Left lung (tissue), 10 donors: ENCODE measurements around the gene NMRAL1. TPM values are rescaled to one million over a fixed set of nuclear protein-coding genes. Genes with fewer than 3 reads are reported as not detected.
A peak's percentile ranks its signal among the peaks of the same experiment; 100 is the strongest.

Source experiments
- ATAC-seq: fragments of 200-7000 bp; cut with Tn5 transposase; one replicate; pipeline ENCODE4 v1.9.1; 2020; ENCODE audit warnings: moderate library complexity
- DNase-seq, 4 donors: peaks; one replicate each; pipeline ENCODE4 v3.0.0-alpha.2; 2013 to 2020
- H3K27ac ChIP-seq, 2 donors: fragments of 200-600 bp; sonication (generic) in 1 of 2; one replicate each; pipeline versions ENCODE4 v1.5.0 to v1.8.0; 2020 to 2021
- H3K27me3 ChIP-seq, 2 donors: fragments of 200-600 bp; sonication (generic) in 1 of 2; one replicate each; pipeline versions ENCODE4 v1.5.0 to v1.8.0; 2020 to 2021
- H3K36me3 ChIP-seq, 2 donors: fragments of 200-600 bp; sonication (generic) in 1 of 2; one replicate each; pipeline versions ENCODE4 v1.5.0 to v1.8.0; 2020 to 2021
- H3K4me1 ChIP-seq, 2 donors: fragments of 200-600 bp; one replicate each; pipeline ENCODE4 v1.8.0; 2021
- H3K4me3 ChIP-seq, 2 donors: fragments of 200-600 bp; sonication (generic) in 1 of 2; one replicate each; pipeline versions ENCODE4 v1.5.0 to v1.8.0; 2020 to 2021; ENCODE audit warnings: mild to moderate bottlenecking in 1 of 2
- H3K9me3 ChIP-seq, 2 donors: fragments of 200-600 bp; sonication (generic) in 1 of 2; one replicate each; pipeline versions ENCODE4 v1.5.0 to v1.8.0; 2020 to 2021
- intact Hi-C, 2 donors: fragments of 100-400 bp; cut with DNase I; formaldehyde crosslinking; loops; one replicate each; pipeline versions ENCODE4 v1.11.2 to v1.14.2; 2022
- polyA plus RNA-seq, 6 donors: library from polyadenylated mRNA; unstranded; fragments of 120-200 nt; gene quantifications; one replicate each; pipeline ENCODE4 v1.2.1, GENCODE V29; 2013; ENCODE audit not compliant: insufficient read length in 6 of 6
- total RNA-seq, 2 donors: library from RNA; stranded (reverse); fragmentation: NEBNext Ultra II Directional; extraction: Animal tissue kit (Norgen Biotek cat#: 25700); gene quantifications; one replicate each; pipeline ENCODE4 v1.2.1, GENCODE V29; 2021
- TF ChIP-seq, protein P1 (sequence below), 2 donors: fragments of 200-600 bp; sonication (generic) in 1 of 2; IDR thresholded peaks; one replicate each; pipeline versions ENCODE4 v1.5.0 to v1.8.0; 2021; ENCODE audit warnings: antibody characterized with exemption in 2 of 2
- donor health status: DM: no; HTN: yes; CAD: no.
- donor health status: DM: no; HTN: no; CAD: no.

NMRAL1 gene
- total and polyA plus RNA-seq, 8 donors, result 31.4 to 50.0 (median 38.9) TPM

- Histone ChIP-seq H3K27me3 (no peaks in the 10 kb centered on the region), H3K4me3 (no peak overlapping the region), H3K9me3 (no peaks in the 10 kb centered on the region), H3K27ac (peak overlapping the region; percentile 40 to 75), H3K4me1 (peaks cover 22 to 57% of the 10 kb centered on the region in 2 donors), H3K36me3 (peaks cover 0 to 49% of the 10 kb centered on the region in 2 donors)
- ATAC-seq, result no peak
- TF ChIP-seq, protein P1, sequence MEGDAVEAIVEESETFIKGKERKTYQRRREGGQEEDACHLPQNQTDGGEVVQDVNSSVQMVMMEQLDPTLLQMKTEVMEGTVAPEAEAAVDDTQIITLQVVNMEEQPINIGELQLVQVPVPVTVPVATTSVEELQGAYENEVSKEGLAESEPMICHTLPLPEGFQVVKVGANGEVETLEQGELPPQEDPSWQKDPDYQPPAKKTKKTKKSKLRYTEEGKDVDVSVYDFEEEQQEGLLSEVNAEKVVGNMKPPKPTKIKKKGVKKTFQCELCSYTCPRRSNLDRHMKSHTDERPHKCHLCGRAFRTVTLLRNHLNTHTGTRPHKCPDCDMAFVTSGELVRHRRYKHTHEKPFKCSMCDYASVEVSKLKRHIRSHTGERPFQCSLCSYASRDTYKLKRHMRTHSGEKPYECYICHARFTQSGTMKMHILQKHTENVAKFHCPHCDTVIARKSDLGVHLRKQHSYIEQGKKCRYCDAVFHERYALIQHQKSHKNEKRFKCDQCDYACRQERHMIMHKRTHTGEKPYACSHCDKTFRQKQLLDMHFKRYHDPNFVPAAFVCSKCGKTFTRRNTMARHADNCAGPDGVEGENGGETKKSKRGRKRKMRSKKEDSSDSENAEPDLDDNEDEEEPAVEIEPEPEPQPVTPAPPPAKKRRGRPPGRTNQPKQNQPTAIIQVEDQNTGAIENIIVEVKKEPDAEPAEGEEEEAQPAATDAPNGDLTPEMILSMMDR (IDR thresholded peaks at IDR 0.05), result no peak
- DNase-seq, result no peak
- intact Hi-C loops, result loop anchor here in 1 of 2 donors (10.0 kb wide), 1 partner anchor 71 kb away; no protein-coding TSS in a partner anchor
These were observed 39.5 kb upstream of the NMRAL1 start for GRCh38 chr16:4513881-4514280.

DNA sequence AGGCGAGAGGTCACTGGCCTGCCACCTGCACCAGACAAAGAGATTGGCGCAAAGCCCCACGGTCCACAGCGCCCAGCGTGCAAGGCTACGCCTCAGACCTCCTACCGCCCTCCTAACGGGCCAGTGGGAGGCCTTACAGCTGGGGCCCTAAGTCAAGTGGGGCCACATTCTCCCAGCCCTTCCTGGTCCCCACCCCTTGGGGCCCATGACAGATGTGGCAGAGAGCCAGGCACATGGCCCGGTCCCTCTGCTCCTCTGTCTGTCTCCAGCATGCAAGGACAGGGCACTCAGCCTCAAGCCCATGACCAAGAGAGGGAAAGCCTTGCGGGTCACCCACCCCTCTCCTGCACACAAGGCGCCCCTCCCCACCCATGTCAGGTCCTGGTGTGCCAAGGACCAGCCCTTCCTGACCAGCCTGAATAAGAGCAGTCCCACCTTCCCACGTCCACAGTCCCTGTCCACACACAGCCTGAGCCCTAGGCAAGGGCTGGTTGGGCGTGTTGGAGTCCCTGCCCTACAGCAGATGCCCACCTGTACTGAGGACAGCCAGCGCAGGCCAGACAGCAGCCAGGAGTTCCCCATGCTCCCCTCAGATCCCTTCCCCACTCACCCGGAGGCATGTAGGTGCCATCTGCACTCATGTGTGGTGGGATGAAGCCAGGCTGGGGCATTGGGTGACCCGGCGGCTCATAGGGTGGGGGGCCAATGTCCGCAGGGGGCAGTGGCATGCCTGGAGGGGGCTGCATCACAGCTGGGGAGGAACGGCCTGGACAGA is 38.8 kb upstream of the NMRAL1 start:
- H3K27me3 ChIP-seq, result no peaks in the 10 kb centered on the region
- H3K4me1 ChIP-seq, result peaks cover 22 to 57% of the 10 kb centered on the region in 2 donors
- peak overlapping the region in 1 of 2 donors; percentile 75 for H3K27ac ChIP-seq
- TF ChIP-seq, protein P1 (IDR thresholded peaks at IDR 0.05), result no peak
- ATAC-seq, result no peak
- DNase-seq, result no peak
- intact Hi-C loops, result loop anchor here in 1 of 2 donors (10.0 kb wide), 1 partner anchor 72 kb away; no protein-coding TSS in a partner anchor
- no peaks in the 10 kb centered on the region for H3K9me3 ChIP-seq
- peaks cover 4 to 55% of the 10 kb centered on the region in 2 donors for H3K36me3 ChIP-seq
- no peak overlapping the region for H3K4me3 ChIP-seq

DNA sequence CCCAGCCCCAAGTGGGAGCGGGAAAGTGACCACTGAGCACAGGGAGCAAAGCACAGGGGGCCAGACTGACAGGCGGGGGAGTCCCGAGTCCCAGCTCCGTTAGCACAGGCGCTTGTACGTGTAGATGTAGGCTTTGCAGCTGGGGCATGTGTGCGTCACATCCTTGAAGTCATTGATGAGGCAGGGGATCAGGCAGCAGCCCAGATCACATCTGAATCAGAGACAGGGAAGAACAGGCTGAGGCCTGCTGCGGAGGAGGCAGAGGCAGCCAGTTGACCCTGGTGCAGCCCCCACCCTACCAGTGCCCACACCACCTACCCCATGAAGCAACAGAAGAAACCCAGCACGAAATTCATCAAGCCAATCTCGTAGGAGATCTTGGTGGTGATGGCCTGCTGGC is 38.0 kb upstream of the NMRAL1 start:
- Histone ChIP-seq H3K9me3 (no peaks in the 10 kb centered on the region), H3K27ac (no peak overlapping the region), H3K4me1 (peaks cover 22 to 57% of the 10 kb centered on the region in 2 donors), H3K36me3 (peaks cover 5 to 63% of the 10 kb centered on the region in 2 donors), H3K27me3 (no peaks in the 10 kb centered on the region), H3K4me3 (no peak overlapping the region)
- TF ChIP-seq, protein P1 (IDR thresholded peaks at IDR 0.05), result no peak
- ATAC-seq, result no peak
- intact Hi-C loops, result loop anchor here in 1 of 2 donors (10.0 kb wide), 1 partner anchor 72 kb away; no protein-coding TSS in a partner anchor
- DNase-seq, result no peak

DNA sequence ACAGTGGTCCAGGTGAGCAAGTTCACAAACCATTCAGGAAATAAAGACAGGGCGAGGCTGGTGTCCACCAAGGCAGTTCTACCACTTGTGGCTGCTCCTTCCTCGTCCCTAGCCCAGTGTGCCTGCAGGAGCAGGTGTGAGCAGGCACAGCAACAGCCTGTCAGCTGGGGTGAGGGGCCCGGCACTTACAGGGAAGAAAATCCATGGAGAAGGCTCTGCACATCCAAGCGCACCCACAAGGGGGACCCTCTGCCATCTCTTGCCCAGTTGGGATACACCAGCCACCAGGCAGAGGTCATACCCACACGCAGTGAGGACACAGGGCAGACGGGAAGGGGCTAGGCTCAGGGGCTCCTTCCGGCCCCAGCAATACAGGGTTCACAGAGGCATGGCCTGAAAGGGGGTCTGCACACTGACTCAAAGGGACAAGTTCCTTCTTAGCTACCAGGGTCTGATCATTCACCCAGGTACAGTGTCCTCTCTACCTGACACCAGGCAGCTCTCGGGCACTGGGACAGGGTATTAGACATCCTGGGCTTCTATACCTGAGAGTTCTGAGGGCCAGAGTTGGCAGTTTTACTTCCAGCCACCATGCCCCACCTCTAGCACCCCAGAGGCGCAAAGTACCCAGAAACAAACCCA is 37.1 kb upstream of the NMRAL1 start:
- Histone ChIP-seq H3K9me3 (no peaks in the 10 kb centered on the region), H3K4me1 (peaks cover 22 to 55% of the 10 kb centered on the region in 2 donors), H3K27me3 (no peaks in the 10 kb centered on the region), H3K4me3 (no peak overlapping the region), H3K27ac (no peak overlapping the region), H3K36me3 (peaks cover 5 to 70% of the 10 kb centered on the region in 2 donors)
- ATAC-seq (peak; percentile 39), DNase-seq (peak in 1 of 4 donors; percentile 40)
- TF ChIP-seq, protein P1 (IDR thresholded peaks at IDR 0.05), result peak; percentile 13 to 14
- intact Hi-C loops, result loop anchor here in 1 of 2 donors (10.0 kb wide), 1 partner anchor 73 kb away; no protein-coding TSS in a partner anchor
